Activated naive CD8-positive, alpha-beta T cell treated with anti-CD3 and anti-CD28 coated beads, Interleukin-2, amount 50 U/mL, for 24 hours (primary cell): ENCODE results near the gene SUN5.

Experiments used
- ATAC-seq: fragments of 150-1000 bp; cut with Tn5 transposase; one replicate; pipeline ENCODE4 v1.10.0; 2021
- DNase-seq: peaks from one replicate; pipeline ENCODE4 v3.0.0; 2021
- H3K27ac Mint-ChIP-seq: one replicate; pipeline ENCODE4 v1.8.0; 2021; ENCODE audit warnings: mild to moderate bottlenecking, mixed read lengths
- H3K27me3 Mint-ChIP-seq: one replicate; pipeline ENCODE4 v1.8.0; 2021; ENCODE audit warnings: mixed read lengths
- H3K36me3 Mint-ChIP-seq: one replicate; pipeline ENCODE4 v1.8.0; 2021; ENCODE audit warnings: low read depth, mixed read lengths
- H3K4me1 Mint-ChIP-seq: one replicate; pipeline ENCODE4 v1.8.0; 2021; ENCODE audit warnings: mixed read lengths
- H3K4me3 Mint-ChIP-seq: one replicate; pipeline ENCODE4 v1.8.0; 2021; ENCODE audit warnings: mild to moderate bottlenecking, moderate library complexity, mixed read lengths
- H3K9me3 Mint-ChIP-seq: one replicate; pipeline ENCODE4 v1.8.0; 2021; ENCODE audit warnings: mixed read lengths

The SUN5 gene

GRCh38 chr20:32997431-32997830, 6.8 kb downstream of the SUN5 start:
- no peaks in the 10 kb centered on the region for H3K27me3 Mint-ChIP-seq
- no peak for ATAC-seq
- H3K4me3 Mint-ChIP-seq, result no peak overlapping the region
- H3K27ac Mint-ChIP-seq, result no peak overlapping the region
- peaks cover 2% of the 10 kb centered on the region for H3K36me3 Mint-ChIP-seq
- no peak for DNase-seq
- peaks cover 7% of the 10 kb centered on the region for H3K9me3 Mint-ChIP-seq
- peaks cover 23% of the 10 kb centered on the region for H3K4me1 Mint-ChIP-seq

- DNase-seq (no peak), ATAC-seq (no peak)
- Mint-ChIP-seq H3K4me1 (peaks cover 36% of the 10 kb centered on the region), H3K27ac (no peak overlapping the region), H3K27me3 (no peaks in the 10 kb centered on the region), H3K36me3 (peaks cover 2% of the 10 kb centered on the region), H3K4me3 (no peak overlapping the region), H3K9me3 (peaks cover 7% of the 10 kb centered on the region)
Observed at GRCh38 chr20:32995802-32996201, 8.4 kb downstream of the SUN5 start.

- DNase-seq (no peak), ATAC-seq (no peak)
- H3K27me3 Mint-ChIP-seq, result no peaks in the 10 kb centered on the region
- peaks cover 7% of the 10 kb centered on the region for H3K9me3 Mint-ChIP-seq
- H3K27ac Mint-ChIP-seq, result no peak overlapping the region
- H3K4me3 Mint-ChIP-seq, result no peak overlapping the region
- H3K36me3 Mint-ChIP-seq, result peaks cover 2% of the 10 kb centered on the region
- peaks cover 34% of the 10 kb centered on the region for H3K4me1 Mint-ChIP-seq
Observed at GRCh38 chr20:32993496-32994050, 10.7 kb downstream of the SUN5 start.

GRCh38 chr20:32991792-32992641, 12.2 kb downstream of the SUN5 start:
- Mint-ChIP-seq H3K27ac (no peak overlapping the region), H3K4me1 (peaks cover 31% of the 10 kb centered on the region), H3K4me3 (no peak overlapping the region), H3K27me3 (no peaks in the 10 kb centered on the region), H3K9me3 (peaks cover 7% of the 10 kb centered on the region), H3K36me3 (peaks cover 2% of the 10 kb centered on the region)
- DNase-seq, result no peak
- no peak for ATAC-seq

- ATAC-seq (peak; percentile 78), DNase-seq (no peak)
- peaks cover 31% of the 10 kb centered on the region for H3K4me1 Mint-ChIP-seq
- no peaks in the 10 kb centered on the region for H3K27me3 Mint-ChIP-seq
- peaks cover 2% of the 10 kb centered on the region for H3K36me3 Mint-ChIP-seq
- H3K27ac Mint-ChIP-seq, result no peak overlapping the region
- H3K9me3 Mint-ChIP-seq, result peaks cover 7% of the 10 kb centered on the region
- H3K4me3 Mint-ChIP-seq, result no peak overlapping the region
Observed at GRCh38 chr20:32991383-32991782, 12.8 kb downstream of the SUN5 start.

GRCh38 chr20:32990426-32990825, 13.8 kb downstream of the SUN5 start:
- no peak overlapping the region for H3K27ac Mint-ChIP-seq
- DNase-seq (no peak), ATAC-seq (no peak)
- no peak overlapping the region for H3K4me3 Mint-ChIP-seq
- H3K27me3 Mint-ChIP-seq, result no peaks in the 10 kb centered on the region
- H3K9me3 Mint-ChIP-seq, result peaks cover 7% of the 10 kb centered on the region
- H3K36me3 Mint-ChIP-seq, result peaks cover 2% of the 10 kb centered on the region
- H3K4me1 Mint-ChIP-seq, result peaks cover 31% of the 10 kb centered on the region

- no peak for DNase-seq
- Mint-ChIP-seq H3K27me3 (no peaks in the 10 kb centered on the region), H3K9me3 (peaks cover 1% of the 10 kb centered on the region), H3K27ac (no peak overlapping the region), H3K36me3 (peaks cover under 1% of the 10 kb centered on the region), H3K4me1 (peaks cover 31% of the 10 kb centered on the region), H3K4me3 (no peak overlapping the region)
- no peak for ATAC-seq
Observed at GRCh38 chr20:32989507-32990283, 14.5 kb downstream of the SUN5 start.

GRCh38 chr20:32988008-32988407, 16.2 kb downstream of the SUN5 start:
- H3K4me3 Mint-ChIP-seq, result no peak overlapping the region
- no peaks in the 10 kb centered on the region for H3K9me3 Mint-ChIP-seq
- no peak overlapping the region for H3K27ac Mint-ChIP-seq
- H3K4me1 Mint-ChIP-seq, result peaks cover 23% of the 10 kb centered on the region
- no peaks in the 10 kb centered on the region for H3K36me3 Mint-ChIP-seq
- DNase-seq, result no peak
- H3K27me3 Mint-ChIP-seq, result no peaks in the 10 kb centered on the region
- ATAC-seq, result no peak

GRCh38 chr20:32987044-32987825, 17.0 kb downstream of the SUN5 start:
- ATAC-seq (no peak), DNase-seq (no peak)
- H3K27ac Mint-ChIP-seq, result no peak overlapping the region
- H3K27me3 Mint-ChIP-seq, result no peaks in the 10 kb centered on the region
- H3K4me3 Mint-ChIP-seq, result no peak overlapping the region
- no peaks in the 10 kb centered on the region for H3K9me3 Mint-ChIP-seq
- no peaks in the 10 kb centered on the region for H3K36me3 Mint-ChIP-seq
- peaks cover 16% of the 10 kb centered on the region for H3K4me1 Mint-ChIP-seq

- H3K4me1 Mint-ChIP-seq, result peaks cover 9% of the 10 kb centered on the region
- no peaks in the 10 kb centered on the region for H3K9me3 Mint-ChIP-seq
- DNase-seq (no peak), ATAC-seq (no peak)
- H3K27me3 Mint-ChIP-seq, result no peaks in the 10 kb centered on the region
- H3K4me3 Mint-ChIP-seq, result no peak overlapping the region
- no peaks in the 10 kb centered on the region for H3K36me3 Mint-ChIP-seq
- no peak overlapping the region for H3K27ac Mint-ChIP-seq
Observed at GRCh38 chr20:32986331-32986966, 17.8 kb downstream of the SUN5 start.

GRCh38 chr20:32985596-32985995, 18.6 kb downstream of the SUN5 start:
- H3K9me3 Mint-ChIP-seq, result no peaks in the 10 kb centered on the region
- no peak for ATAC-seq
- no peak overlapping the region for H3K4me3 Mint-ChIP-seq
- H3K27me3 Mint-ChIP-seq, result no peaks in the 10 kb centered on the region
- H3K36me3 Mint-ChIP-seq, result no peaks in the 10 kb centered on the region
- peaks cover 3% of the 10 kb centered on the region for H3K4me1 Mint-ChIP-seq
- no peak overlapping the region for H3K27ac Mint-ChIP-seq
- no peak for DNase-seq

GRCh38 chr20:32984631-32985354, 19.4 kb downstream of the SUN5 start:
- no peaks in the 10 kb centered on the region for H3K27me3 Mint-ChIP-seq
- no peaks in the 10 kb centered on the region for H3K9me3 Mint-ChIP-seq
- no peaks in the 10 kb centered on the region for H3K36me3 Mint-ChIP-seq
- DNase-seq (no peak), ATAC-seq (no peak)
- H3K4me1 Mint-ChIP-seq, result peaks cover 1% of the 10 kb centered on the region
- H3K4me3 Mint-ChIP-seq, result no peak overlapping the region
- H3K27ac Mint-ChIP-seq, result no peak overlapping the region

- no peaks in the 10 kb centered on the region for H3K36me3 Mint-ChIP-seq
- H3K27me3 Mint-ChIP-seq, result no peaks in the 10 kb centered on the region
- H3K4me3 Mint-ChIP-seq, result no peak overlapping the region
- DNase-seq (no peak), ATAC-seq (no peak)
- H3K27ac Mint-ChIP-seq, result no peak overlapping the region
- H3K9me3 Mint-ChIP-seq, result no peaks in the 10 kb centered on the region
- peaks cover 1% of the 10 kb centered on the region for H3K4me1 Mint-ChIP-seq
Observed at GRCh38 chr20:32984196-32984595, 20.0 kb downstream of the SUN5 start.
